Stimulated activated CD4-positive, alpha-beta T cell treated with anti-CD3 and anti-CD28 coated beads, Interleukin-2, amount 100 ng/mL, for 48 hours (primary cell): ENCODE data around the gene TGFBI.
A peak's percentile ranks its signal among the peaks of the same experiment; 100 is the strongest.

Experiments used
- DNase-seq, 2 donors: peaks; one replicate each; pipeline ENCODE4 v3.0.0-alpha.2; 2020

Gene TGFBI

DNA sequence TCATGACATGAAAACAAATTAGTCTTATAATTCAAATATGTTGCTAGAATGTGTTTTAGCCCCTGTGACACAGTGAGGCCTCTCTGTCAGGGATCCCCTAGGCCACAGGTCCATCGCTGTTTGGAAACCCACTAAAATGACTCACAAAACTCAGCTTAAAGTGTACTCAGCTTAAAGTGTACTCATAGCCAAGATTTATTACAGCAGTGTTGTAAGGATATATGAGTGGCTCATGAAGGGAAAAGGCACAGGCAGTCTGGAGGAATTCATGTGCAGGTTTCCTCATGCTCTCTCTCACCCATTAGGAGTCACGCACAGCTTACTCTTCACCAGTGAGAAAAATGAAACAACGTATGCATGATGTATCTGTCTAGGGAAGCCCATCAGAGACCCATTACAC, 24.4 kb upstream of the TGFBI start:
- no peak for DNase-seq

DNA sequence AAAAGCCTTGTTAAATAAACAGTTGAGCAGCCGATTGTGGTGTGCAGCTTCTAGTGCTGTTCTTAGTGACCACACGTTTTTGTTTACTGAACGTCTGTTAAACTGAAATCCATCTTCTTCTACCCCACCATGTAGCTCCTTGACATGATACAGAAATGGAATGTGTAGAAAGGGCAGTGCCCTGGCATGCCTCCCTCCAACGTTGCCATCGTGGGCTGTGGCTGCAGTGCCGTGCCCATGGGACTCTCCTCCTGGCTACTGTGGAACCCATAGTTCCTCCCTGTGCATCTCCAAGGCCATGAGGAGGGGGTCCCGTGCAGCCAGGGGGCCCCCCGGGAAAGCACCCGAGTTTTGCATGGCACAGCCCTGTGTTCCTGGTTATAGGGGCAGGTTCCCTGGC, 23.3 kb upstream of the TGFBI start:
- DNase-seq, result no peak

DNA sequence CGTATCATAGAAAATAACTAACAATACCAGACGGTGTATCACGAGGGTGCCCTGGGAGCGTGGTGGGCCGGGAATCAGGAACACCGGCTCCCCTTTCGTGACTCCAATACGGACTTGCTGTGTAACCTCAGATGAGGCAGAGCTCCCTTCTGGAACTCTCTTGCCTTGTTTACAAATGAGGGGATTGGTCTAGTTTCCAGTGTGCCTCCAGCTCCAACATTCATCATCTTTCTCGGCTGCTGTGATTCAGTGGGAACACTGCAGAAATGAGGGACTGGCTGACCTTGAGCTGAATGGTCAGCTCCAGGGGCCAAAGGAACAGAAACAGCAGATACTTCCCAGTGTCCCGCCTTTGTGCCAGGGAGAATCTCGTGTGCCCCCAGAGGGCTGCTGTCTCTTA, 22.6 kb upstream of the TGFBI start:
- no peak for DNase-seq

DNA sequence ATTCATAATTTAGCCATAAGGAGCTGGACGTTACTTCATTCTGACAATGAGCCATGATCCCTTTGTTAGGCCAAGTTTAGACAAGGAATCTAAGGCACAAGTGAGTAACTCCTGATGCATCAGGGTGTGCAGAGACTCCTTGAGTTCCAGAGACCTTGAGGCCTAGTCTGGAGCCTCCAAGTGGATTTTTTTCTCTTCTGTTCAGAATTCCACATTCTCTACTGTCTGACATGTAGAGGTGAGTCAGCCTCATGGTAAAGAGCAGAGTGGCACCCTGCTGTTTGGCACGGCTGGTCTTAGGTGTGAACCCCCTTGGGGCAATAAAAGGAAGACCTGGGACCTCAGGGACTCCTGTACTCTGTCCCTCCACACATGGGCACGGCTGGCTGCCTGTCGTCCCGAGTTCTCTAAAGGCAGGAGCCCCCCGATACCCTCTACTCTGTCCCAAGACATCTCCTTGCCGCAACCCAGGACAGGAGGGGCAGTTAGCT, 22.0 kb upstream of the TGFBI start:
- DNase-seq, result no peak

DNA sequence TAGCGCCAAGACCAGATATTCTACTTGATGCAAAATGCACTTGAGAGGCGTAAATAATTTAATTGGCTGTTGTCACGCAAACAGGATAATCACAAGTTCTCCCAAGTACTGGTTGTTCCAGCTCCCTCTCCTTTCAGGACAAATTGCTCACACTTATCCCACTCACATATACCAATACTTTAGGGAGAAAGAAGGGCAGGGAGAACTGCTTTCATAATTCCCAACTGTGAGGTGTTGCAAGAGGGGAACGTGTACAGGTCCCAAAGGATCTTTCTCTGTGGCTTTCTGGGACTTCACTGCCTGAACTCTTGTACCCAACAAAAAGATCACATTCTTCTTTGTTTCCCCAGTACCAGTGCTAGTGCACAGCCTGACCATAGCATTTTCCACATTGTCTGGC, 21.5 kb upstream of the TGFBI start:
- DNase-seq, result no peak

DNA sequence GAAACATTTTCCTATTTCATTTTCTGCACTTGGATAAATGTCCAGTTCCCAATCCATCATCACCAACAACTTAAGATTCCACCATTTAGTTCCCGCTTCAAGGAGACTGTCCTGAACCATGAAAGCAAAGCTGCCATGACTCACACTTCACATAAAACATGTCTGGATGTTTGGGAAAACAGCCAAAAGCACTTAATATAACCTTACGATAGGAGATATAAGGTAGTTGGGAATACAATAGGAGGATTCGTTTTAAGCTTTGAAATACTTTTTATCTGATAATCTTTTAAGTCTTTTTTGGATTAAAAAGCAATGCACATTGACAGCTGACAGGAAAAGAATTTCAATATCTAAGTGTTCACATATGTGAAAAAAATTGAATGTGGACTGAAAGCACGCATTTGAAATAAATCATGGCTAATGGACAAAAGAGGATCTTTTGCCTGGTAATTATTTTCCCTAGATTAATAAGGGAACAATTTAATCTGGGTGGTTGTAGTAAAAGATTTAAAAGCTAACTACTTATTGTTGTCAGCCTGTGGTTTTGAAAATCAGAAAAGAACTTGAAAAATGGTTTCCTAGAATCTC, 17.3 kb upstream of the TGFBI start:
- DNase-seq, result no peak

DNA sequence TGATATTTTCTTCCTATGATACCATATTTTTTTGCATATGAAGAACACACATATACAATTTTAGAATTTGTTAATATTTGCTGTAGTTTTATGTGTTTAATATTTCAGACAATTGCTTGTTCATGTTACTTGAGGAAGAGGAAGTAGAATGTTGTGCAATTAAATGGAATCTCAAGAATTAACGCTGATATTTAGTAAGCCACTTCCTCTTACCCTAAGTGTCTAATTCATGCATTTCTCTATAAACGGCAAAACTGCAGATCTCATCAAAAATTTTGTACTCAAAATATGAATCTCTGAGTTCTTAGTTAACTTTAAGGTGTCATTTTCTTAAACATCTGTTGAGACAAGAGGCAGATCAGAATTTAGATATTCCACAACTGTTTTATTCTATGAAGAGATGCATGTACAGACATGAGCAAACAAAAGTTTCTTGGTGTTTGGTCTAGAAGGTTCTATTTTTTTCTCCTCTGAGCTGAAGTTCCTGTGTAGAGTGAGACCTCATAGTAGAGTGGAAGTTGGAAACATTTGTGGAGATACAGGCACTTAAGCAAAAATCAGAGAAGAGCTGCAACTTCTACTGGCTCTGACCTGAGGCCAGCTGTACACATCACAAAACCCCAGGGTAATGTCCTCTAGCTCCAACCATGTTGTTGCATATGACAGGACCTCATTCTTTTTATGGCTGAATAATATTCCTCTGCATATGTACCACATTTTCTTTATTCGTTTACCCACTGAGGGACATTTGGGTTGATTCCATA, 16.6 kb upstream of the TGFBI start:
- DNase-seq, result no peak

DNA sequence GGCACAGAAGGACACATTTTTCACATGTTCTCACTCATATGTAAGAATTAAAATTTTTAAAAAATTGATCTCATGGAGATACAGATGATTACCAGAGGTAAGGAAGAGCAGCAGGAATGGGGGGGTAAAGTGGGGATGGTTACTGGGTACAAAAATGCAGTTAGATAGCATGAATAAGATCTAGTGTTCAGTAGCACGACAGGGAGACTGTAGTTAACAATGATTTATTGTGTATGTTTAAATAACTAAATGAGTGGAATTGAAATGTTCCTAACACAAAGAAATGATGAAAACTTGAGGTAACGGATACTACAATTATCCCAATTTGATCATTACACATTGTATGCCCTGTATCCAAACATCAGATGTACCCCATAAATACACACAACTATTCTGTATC, 15.2 kb upstream of the TGFBI start:
- no peak for DNase-seq

DNA sequence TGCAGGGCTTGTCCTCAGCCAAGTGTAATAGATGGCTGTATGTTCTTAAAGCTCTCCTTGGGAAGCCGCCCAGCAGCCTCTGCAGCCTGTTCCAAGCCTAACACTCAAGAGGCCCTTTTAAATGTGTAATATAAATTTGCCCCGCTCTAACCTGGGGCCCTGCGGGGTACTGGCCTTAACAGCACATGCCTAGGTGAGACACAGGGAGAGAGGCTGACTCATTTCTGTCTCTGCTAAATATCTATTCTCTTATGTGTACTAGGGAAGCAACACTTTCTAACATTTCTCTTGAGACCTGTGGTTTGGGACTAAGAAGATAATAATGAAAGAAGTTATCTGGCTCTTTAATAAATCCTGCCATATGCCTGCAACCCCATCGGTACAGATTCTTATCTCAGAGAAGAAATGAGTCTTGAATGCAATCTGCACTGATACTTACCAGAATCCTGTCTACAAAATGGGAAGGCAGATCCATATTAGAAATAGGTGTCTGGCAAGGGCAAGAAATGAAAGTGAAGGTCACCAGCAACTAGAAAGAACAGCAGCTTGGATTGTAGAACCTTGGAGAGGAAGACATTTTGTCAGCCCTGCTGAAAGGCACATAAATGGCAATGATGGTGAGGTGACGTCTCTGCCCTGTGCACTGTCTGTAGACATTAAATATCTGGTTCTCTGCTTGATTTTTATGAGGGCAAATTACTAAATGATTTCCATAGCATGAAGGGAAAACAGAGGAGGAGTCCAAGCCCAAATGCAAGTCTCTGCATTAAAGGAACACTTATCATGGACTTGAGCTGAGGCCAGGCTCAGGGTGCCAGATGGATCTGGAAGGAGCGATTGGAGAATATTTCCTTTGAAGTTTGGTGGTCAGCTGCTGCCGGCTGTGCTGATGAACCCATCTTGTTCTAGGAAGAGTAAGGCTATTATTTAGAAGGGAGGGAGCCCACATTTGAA, 14.5 kb upstream of the TGFBI start:
- DNase-seq, result no peak

DNA sequence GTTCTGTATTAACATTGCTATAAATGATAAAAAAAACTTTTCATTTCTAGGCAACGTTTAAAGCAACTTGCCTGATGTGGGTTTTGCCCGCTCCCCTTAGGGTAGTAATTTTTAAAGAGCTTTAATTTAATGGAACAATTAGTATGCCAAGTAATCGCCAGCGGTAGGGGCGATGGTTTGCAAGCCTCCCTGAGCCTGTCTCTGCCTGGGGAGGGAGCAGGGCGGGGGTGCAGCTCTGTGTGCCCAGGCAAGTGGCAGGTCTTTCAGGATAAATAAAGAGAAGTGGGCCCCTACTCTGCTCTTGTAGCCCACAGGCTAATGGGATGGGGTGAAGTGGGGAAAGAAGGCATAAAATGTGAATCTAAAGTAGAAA, 13.8 kb upstream of the TGFBI start:
- DNase-seq, result no peak

DNA sequence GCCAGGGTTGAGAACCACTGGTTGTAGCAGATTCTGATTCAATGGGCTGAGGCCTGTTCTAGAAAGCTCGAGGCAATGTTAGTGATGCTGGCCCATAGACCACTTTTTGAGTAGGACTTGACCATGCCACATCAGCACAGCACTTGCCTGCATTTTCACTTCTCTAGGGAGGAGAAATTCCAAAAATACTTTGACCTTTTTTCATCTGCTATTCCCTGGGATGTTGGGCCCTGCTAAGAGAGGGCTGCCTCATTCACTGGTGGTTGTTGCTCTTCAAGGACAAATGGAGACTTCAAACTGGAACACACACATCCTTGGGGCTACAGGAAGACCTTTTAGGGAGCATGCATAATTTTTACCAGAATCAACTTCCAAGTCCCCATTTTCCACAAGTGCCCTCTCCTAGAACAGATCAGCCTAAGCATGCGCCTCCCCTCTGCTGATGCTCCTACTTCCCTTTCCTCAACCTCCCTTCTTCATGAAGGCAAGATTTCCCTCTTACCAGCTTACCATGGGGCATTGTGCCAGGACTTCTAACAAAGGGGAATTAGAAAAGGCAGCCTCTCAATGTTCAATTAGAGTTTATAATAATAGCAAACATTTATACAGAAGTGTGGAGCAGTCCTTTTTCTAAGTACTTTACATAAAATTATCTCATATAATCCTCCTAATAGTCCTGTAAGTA, 12.7 kb upstream of the TGFBI start:
- no peak for DNase-seq

DNA sequence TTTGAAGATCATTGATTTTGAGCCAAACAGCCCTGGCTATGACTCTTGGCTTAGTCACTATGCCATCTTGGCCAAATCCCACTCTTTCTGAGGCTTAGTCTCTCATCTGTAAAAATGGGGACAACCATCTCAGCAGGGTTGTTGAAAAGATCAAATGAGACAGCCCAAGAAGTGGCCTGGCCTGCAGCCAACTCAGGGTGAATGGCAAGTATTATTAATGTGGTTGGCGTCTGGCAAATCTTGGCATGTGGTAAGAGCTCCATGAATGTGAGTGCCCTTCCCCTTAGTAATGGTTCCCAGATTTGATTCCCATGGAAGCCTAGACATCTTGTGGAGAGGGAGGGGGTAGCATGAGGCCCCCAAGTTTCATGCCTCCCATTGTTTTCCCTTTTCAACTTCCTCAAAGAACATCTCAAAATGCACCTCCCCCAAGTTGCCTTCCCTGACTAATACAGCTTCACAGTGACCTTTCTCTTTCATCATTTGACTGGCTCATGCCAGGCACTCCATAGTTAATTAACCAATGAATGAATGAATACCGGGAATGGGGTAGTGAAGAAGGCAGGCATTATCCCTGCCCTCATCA, 11.8 kb upstream of the TGFBI start:
- DNase-seq, result no peak

DNA sequence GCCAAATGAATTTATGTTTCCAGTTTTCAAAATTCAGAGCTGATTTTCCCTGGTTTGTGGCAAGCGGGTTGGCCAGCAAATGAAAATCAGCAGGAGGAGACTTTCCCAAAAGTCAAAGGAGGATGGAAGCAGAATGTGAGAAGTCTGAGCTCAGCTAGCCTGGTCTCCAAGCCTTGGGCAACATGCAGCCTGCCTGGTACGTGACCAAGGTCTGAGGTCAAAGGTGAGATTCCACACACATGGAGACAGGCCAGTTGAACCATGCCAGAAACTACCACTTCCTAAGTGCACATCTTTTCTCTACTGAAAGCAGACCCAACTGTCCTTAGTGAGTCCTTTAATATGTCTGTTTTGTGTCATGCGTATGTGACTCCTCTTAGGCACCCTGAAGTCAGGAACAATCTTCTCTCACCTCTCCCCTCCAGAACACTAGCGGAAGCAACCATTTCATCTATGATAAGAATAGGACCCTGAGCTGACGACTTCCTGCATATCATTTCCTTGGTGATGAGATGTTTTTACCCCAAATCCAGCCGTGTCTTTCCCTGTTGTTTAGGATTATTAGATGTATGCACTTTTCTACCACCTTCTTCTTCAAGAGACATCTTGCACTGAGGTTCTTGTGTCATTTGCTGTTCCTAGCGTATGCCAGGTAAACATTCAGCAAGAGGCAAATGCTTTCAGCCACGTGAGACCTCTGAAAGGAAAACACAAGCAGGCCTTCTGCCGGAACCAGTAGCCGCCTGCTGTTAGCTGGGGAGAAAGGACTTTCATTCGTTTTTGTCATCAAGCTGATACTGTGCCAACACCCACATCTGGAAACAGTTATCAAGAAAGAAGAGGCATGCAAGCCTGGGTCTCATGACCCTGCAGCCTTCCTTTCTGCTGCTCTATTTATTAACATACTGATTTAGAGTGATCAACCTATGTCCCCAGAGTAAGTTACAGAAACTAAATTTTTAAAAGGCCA, 9.7 kb upstream of the TGFBI start:
- DNase-seq, result no peak

DNA sequence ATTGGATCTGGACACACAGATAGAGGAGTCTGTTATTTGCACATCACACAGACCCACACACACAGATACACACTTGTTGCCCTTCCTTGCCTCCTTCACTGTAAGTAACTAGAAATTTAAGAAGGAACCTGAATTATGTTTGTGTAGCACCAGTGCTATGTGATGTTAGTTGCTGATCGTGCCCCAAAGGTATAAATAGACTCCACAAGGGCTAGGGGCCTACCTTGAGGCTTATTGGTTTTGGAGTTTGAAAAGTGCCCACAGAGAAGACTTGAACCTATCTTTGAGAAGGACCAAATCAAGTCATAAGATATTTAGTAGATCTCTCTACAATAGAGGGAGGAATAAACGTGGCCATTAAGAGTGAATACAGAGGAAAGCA, 8.8 kb upstream of the TGFBI start:
- no peak for DNase-seq

DNA sequence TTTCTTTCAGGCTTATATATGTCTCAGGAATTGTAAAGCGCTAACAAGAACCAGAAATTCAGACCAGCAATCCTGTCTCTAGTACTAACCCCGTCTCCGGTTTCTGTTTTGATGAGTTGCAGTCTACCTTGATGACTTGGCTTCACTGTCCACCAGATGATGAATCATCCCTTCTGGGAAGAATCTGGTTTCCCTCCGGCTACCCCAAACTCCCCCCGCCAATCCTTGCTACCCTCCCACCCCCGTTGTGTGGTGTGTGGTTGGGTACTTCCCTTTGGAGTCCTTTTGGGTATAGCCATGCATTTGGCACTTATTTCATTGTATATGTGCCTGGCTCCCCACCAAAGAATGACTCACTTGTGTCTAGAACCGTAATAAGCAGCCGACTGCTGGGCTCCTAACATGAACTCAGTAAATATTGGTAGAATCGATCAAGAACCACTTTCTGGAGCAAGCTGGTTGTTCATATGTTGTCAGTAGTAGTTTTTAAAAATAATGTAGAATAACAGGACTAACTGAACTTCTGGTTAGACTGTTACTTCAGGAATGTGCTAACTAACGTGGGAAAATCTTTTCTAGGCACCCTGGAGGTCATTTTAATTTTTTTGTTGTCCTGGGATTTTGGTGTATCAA, 8.3 kb upstream of the TGFBI start:
- DNase-seq, result peak in 1 of 2 donors; percentile 15

DNA sequence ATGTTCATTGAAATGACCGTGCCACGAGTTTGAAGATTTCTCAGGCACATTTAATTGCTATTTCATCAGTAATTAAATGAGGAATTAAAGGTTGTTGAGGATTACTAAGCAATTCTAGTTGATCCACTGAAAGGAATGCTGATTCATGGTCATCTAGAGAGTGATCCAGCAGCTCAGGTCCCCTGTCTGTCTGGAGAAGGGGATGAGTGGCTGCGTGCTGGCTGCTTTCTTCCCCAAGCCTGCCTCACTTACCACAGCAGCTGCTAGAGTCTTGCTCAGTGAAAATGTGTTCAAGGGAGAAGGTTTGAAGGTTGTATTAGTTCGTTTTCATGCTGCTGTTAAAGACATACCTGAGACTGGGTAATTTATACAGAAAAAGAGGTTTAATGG, 7.8 kb upstream of the TGFBI start:
- no peak for DNase-seq

DNA sequence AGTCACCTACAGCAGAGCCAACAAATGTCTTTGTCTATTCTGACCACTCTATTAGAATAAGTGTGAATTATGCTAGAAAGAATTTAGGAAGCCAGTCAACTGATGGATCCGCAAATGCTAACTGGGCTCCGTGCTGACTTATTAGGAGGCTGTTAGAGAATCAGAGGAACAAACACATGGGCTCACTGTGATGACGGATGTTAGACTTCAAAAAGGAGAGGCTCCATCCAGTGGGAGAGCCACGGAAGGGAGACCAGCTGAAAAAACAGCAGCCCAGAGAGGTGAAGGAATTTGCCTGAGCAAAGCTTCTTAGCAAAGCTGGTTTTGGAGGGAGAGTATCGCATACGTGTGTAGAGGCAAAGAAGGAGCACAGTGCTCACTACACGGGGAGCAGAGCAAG, 5.8 kb upstream of the TGFBI start:
- DNase-seq, result no peak

DNA sequence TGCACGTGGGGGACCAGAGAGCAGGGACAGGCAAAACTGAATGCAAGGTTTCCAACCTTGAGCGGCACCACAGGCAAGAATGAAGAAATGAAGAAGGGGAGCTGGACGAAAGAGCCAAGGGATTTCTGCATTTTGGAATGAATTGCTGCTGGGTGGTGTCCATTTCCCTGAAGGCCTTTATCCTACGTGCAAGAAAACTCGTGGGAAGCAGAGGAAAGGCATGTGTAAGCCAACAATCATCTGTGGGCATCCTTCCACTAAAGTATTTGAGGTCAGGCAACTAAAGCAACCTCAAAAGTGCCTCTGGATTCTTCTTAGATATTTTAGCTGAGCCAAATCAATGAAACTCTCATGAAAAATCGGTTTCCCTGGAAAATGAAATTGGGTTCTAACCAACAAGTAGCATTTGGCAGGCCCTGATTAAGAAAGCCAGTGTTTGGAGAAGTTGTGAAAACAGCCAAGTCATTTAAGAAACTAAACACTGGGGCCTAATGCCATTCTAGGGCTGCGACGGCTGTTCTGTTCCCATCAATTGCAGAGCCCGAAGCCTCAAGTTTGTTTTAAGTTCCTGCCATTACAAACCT, 4.7 kb upstream of the TGFBI start:
- DNase-seq, result no peak

DNA sequence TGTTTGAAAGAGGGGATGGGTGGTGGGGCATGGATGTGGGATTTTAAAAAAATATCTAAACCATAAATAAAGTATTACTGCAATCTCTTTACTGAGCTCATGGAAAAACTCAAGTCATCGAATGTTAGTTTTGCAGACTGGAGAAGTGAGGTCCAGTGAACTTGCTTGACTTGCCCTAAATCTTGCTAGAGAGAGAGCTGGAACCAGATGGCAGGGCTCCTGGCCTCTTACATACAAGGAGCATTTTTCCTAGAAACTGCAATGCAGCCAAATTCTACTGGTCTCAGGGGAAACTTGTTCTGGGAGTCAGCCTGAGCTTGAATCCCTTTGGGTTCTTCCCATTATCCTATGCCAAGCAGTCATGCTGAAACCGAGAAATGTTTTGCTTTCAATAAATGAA, 2.9 kb upstream of the TGFBI start:
- DNase-seq, result no peak

DNA sequence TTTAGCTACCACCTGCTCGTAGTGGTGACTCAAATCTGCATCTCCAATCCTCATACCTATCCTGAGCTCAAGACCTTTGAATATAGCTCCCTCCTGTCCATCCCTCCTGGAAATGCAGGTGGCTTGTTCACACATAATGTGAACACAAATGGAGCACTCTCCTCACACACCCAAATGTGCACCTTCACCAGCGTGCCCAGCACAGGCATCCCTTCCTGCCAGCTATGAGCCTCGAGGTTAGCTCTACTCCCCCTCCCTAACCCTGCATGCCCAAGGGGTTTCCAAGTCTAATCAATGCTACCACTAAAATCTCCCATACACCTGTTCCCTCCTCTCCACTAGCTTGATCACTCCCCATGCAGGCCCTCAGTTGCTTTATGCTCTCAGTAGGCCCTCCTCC, 2.2 kb upstream of the TGFBI start:
- DNase-seq, result no peak

DNA sequence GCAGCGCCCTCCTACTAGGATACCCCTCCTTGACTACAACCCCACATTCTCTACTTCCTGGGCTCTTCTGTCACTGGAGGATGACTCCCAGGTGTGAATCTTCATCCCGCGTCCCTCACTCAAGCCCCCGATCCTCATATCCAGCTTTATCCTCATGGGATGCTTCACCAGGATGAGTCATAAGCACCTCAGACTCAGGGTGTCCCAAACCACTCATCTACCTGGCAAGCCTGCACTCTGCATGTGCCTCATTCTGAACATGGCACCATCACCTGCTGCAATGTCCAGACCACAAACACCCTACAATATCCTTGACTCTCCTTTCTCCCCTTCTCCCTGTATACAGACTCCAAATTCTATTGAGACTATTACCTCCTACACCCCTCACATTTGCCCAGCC, 1.5 kb upstream of the TGFBI start:
- DNase-seq, result no peak
